Measurements from ENCODE around the gene HAUS7. TPM values are rescaled to one million over a fixed set of nuclear protein-coding genes. Genes with fewer than 3 reads are reported as not detected.

Gene HAUS7
- total RNA-seq, 6 donors from 2014 or later: 3.7 to 61.8 (median 23.0) TPM

DNA sequence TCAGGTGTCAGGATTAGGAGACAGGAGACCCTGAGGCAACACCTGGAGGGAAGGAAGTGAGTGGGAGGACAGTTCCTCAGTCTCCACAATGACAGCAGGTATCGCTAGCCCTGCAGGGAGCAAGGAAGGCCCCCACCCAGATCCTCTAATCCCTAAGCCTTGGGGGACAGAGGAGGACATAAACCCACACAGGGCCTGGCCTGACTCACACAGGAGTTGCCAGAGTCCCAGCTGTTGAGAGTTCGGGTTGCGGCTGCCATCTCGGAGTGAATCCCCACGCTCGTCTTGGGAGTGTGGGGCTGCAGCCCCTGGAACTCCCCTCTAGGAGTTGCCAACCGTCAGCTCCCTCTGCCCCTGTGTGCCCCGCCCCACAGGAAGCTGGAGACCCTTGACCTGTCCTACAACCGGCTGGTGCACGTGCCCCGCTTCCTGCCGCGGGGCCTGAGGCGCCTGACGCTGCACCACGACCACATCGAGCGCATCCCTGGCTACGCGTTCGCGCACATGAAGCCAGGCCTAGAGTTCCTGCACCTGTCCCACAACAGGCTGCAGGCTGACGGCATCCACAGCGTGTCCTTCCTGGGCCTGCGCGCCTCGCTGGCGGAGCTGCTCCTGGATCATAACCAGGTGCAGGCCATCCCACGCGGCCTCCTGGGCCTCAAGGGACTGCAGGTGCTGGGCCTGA lies 15.2 kb upstream of the HAUS7 start:
- Histone ChIP-seq H3K36me3 (no peaks in the 10 kb centered on the region), H3K4me1 (peaks cover 10 to 24% (median 14%) of the 10 kb centered on the region in 4 donors), H3K27ac (peak overlapping the region in 1 of 4 donors; percentile 30), H3K4me3 (no peak overlapping the region), H3K27me3 (no peaks in the 10 kb centered on the region), H3K9me3 (no peaks in the 10 kb centered on the region)
- WGBS, 2 donors: 76% methylated on average over 26 of the region's 30 CpGs; no CpG with 5 or more reads in 1 of the 2 donors
- TF ChIP-seq CTCF (IDR thresholded peaks at IDR 0.05) (no peak), EP300 (IDR thresholded peaks at IDR 0.05) (no peak), POLR2A (IDR thresholded peaks at IDR 0.05) (no peak), POLR2AphosphoS5 (IDR thresholded peaks at IDR 0.05) (no peak)
- no peak for ATAC-seq (ENCODE audit: low FRiP score in 2 of 2)
- peak in 1 of 2 donors; percentile 40 for DNase-seq

DNA sequence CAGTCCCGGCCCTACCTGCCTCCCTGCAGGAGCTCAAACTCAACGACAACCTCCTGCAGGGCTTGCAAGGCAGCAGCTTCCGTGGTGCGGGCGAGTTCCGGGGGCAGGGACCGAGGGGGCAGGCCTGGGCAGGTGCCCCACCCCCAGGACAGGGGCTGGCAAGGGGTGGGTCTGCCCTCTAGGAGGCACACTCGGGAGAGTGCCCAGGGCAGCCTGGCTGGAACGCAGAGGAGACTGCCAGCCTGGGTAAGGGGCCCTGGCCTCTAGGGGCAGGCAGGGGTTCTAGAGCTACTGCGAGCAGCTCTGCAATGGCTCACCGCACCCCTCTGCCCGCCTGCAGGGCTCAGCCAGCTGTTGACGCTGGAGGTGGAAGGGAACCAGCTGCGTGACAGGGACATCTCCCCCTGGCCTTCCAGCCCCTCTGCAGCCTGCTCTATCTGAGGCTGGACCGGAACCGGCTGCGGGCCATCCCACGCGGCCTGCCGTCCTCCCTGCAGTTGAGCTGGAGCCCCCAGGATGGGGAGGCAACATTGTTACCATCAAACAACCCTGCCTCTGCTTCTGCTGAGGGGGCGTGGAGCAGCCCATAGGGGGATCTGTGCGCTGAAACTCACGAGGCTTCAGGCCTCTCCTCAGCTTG lies 12.1 kb upstream of the HAUS7 start:
- WGBS, 2 donors: 93% methylated on average over 22 of the region's 23 CpGs; no CpG with 5 or more reads in 1 of the 2 donors
- Histone ChIP-seq H3K36me3 (no peaks in the 10 kb centered on the region), H3K4me3 (no peak overlapping the region), H3K4me1 (peaks cover 0 to 3% (median under 1%) of the 10 kb centered on the region in 4 donors), H3K27me3 (no peaks in the 10 kb centered on the region), H3K27ac (no peak overlapping the region), H3K9me3 (no peaks in the 10 kb centered on the region)
- TF ChIP-seq POLR2AphosphoS5 (IDR thresholded peaks at IDR 0.05) (no peak), CTCF (IDR thresholded peaks at IDR 0.05) (no peak), EP300 (IDR thresholded peaks at IDR 0.05) (no peak), POLR2A (IDR thresholded peaks at IDR 0.05) (no peak)
- ATAC-seq (ENCODE audit: low FRiP score in 2 of 2) (no peak), DNase-seq (peak in 1 of 2 donors; percentile 54)

- TF ChIP-seq EP300 (IDR thresholded peaks at IDR 0.05): no peak
- no peak for TF ChIP-seq CTCF (IDR thresholded peaks at IDR 0.05)
- no peak for TF ChIP-seq POLR2AphosphoS5 (IDR thresholded peaks at IDR 0.05)
- no peak for TF ChIP-seq POLR2A (IDR thresholded peaks at IDR 0.05)
- Histone ChIP-seq H3K9me3 (no peaks in the 10 kb centered on the region), H3K4me1 (peaks cover 0 to 6% (median 0%) of the 10 kb centered on the region in 4 donors), H3K27ac (no peak overlapping the region), H3K4me3 (no peak overlapping the region), H3K36me3 (no peaks in the 10 kb centered on the region), H3K27me3 (no peaks in the 10 kb centered on the region)
- no peak for DNase-seq
- no peak for ATAC-seq (ENCODE audit: low FRiP score in 2 of 2)
- 90% methylated on average over 10 of the region's 13 CpGs; no CpG with 5 or more reads in 1 of the 2 donors for WGBS, 2 donors
Observed at GRCh38 chrX:153481043-153481442, 10.7 kb upstream of the HAUS7 start.

DNA sequence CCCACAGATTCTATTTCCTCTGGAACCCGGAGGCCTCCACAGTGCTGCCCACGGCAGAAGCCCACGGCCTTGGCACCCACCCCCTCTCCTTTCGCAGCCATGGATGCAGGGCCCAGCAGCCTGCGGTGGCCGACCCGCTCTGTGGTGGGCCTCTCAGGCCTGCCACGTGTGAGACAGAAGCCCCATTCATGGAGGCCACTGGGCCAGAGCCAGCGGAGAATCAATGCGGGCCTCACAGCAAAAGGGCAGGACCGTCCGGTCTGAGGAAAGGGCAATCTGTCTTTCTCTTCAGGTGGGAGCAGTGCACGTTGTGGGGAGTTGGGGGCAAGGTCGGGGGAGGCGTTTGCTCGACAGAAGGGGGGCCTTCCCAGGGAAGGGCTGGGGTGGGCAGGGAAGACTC lies 8.4 kb upstream of the HAUS7 start:
- TF ChIP-seq POLR2AphosphoS5 (IDR thresholded peaks at IDR 0.05) (no peak), EP300 (IDR thresholded peaks at IDR 0.05) (no peak), CTCF (IDR thresholded peaks at IDR 0.05) (no peak), POLR2A (IDR thresholded peaks at IDR 0.05) (no peak)
- H3K27me3 ChIP-seq: peaks cover 0 to 4% (median 0%) of the 10 kb centered on the region in 4 donors
- DNase-seq: no peak
- no peak for ATAC-seq (ENCODE audit: low FRiP score in 2 of 2)
- no peak overlapping the region for H3K27ac ChIP-seq
- H3K9me3 ChIP-seq: no peaks in the 10 kb centered on the region
- peaks cover 0 to 10% (median 6%) of the 10 kb centered on the region in 4 donors for H3K4me1 ChIP-seq
- 85 to 94% methylated on average over 11 to 16 of the region's 16 CpGs for whole genome bisulfite sequencing, 2 donors
- H3K4me3 ChIP-seq: no peak overlapping the region
- no peaks in the 10 kb centered on the region for H3K36me3 ChIP-seq
